ENCODE measurements around the gene ITIH3. TPM values are rescaled to one million over a fixed set of nuclear protein-coding genes. Genes with fewer than 3 reads are reported as not detected.

The ITIH3 gene
- total RNA-seq, 2 donors from 2014 or later: not detected

GRCh38 chr3:52781741-52782140 lies 12.9 kb upstream of the ITIH3 start:
- peaks cover 5% of the 10 kb centered on the region for H3K27me3 Mint-ChIP-seq (ENCODE audit: insufficient read depth)

DNA sequence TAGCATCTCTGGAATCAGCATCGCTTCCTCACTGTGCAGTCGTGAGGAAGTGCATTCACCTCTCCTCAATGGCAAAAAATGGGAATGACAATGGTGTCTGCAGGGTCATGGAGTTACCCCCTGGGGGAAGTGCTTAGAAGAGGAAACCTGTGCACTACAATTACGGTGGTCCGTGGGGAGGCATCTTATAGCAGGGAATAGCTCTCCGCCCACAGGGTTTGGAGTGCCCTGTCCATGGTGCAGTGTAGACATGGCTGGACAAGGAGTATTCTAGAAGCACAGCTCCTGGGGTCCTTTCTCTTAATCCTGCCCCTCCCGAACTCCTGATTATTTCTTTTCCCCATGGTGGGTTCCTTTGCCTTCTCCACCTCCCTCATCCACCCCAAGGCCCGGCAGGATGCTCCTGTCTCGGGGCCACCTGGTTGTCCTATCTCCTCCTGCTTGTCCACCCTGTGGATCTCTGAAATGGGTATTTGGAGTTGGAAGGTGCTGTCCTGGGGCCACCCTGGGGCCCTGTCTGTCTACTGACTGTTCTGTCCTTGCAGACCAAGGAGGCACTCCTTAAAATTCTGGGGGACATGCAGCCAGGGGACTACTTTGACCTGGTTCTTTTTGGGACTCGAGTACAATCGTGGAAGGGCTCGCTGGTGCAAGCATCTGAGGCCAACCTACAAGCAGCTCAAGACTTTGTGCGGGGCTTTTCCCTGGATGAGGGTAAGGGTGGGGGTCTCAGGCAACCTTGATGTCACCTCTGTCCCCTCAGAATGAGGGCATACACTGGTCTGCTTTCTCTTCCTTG lies 12.0 kb upstream of the ITIH3 start:
- H3K4me3 Mint-ChIP-seq: no peak overlapping the region
- 71 to 79% methylated on average over 7 to 12 of the region's 12 CpGs for WGBS, 2 experiments (ENCODE audit: insufficient coverage in 1 of 2, insufficient read length in 1 of 2)
- H3K36me3 ChIP-seq (ENCODE audit: control insufficient read depth, insufficient read depth, low read length): no peaks in the 10 kb centered on the region
- no peaks in the 10 kb centered on the region for H3K4me1 ChIP-seq (ENCODE audit: control insufficient read depth, insufficient read depth, low read length)
- no peak overlapping the region for H3K27ac ChIP-seq (ENCODE audit: low read depth, low read length)
- no peaks in the 10 kb centered on the region for H3K4me1 Mint-ChIP-seq
- H3K9ac ChIP-seq (ENCODE audit: extremely low read depth, low read length, poor library complexity, severe bottlenecking): no peak overlapping the region
- no peak overlapping the region for H3K27ac Mint-ChIP-seq
- peaks cover 7% of the 10 kb centered on the region for H3K27me3 ChIP-seq (ENCODE audit: control insufficient read depth, insufficient read depth, low read length, poor library complexity, severe bottlenecking)
- TF ChIP-seq CTCF (conservative IDR thresholded peaks at IDR 0.05): no peak
- no peak overlapping the region for H3K4me3 ChIP-seq (ENCODE audit: low read length)
- H3K27me3 Mint-ChIP-seq (ENCODE audit: insufficient read depth): peaks cover 5% of the 10 kb centered on the region
- no peaks in the 10 kb centered on the region for H3K9me3 Mint-ChIP-seq
- H3K9me3 ChIP-seq (ENCODE audit: control insufficient read depth, low read length): no peaks in the 10 kb centered on the region
- H3K36me3 Mint-ChIP-seq (ENCODE audit: low read depth): no peaks in the 10 kb centered on the region
- peak; percentile 38 for DNase-seq

More at GRCh38 chr3:52781741-52782140, 12.9 kb upstream of the ITIH3 start:
- no peak overlapping the region for H3K27ac Mint-ChIP-seq
- no peak overlapping the region for H3K27ac ChIP-seq (ENCODE audit: low read depth, low read length)
- H3K9ac ChIP-seq (ENCODE audit: extremely low read depth, low read length, poor library complexity, severe bottlenecking): no peak overlapping the region
- no peaks in the 10 kb centered on the region for H3K4me1 ChIP-seq (ENCODE audit: control insufficient read depth, insufficient read depth, low read length)
- no peaks in the 10 kb centered on the region for H3K9me3 ChIP-seq (ENCODE audit: control insufficient read depth, low read length)
- no peak for TF ChIP-seq CTCF (conservative IDR thresholded peaks at IDR 0.05)
- peak; percentile 22 for DNase-seq
- H3K4me1 Mint-ChIP-seq: no peaks in the 10 kb centered on the region
- H3K27me3 ChIP-seq (ENCODE audit: control insufficient read depth, insufficient read depth, low read length, poor library complexity, severe bottlenecking): peaks cover 7% of the 10 kb centered on the region
- 85 to 87% methylated on average over 13 of the region's 13 CpGs for WGBS, 2 experiments (ENCODE audit: insufficient coverage in 1 of 2, insufficient read length in 1 of 2)
- H3K9me3 Mint-ChIP-seq: no peaks in the 10 kb centered on the region
- no peak overlapping the region for H3K4me3 ChIP-seq (ENCODE audit: low read length)
- no peaks in the 10 kb centered on the region for H3K36me3 Mint-ChIP-seq (ENCODE audit: low read depth)
- H3K36me3 ChIP-seq (ENCODE audit: control insufficient read depth, insufficient read depth, low read length): no peaks in the 10 kb centered on the region
- no peak overlapping the region for H3K4me3 Mint-ChIP-seq

- WGBS, 2 experiments (ENCODE audit: insufficient coverage in 1 of 2, insufficient read length in 1 of 2): 88 to 95% methylated on average over 2 to 3 of the region's 3 CpGs
- Histone ChIP-seq H3K4me1 (ENCODE audit: control insufficient read depth, insufficient read depth, low read length) (no peaks in the 10 kb centered on the region), H3K9ac (ENCODE audit: extremely low read depth, low read length, poor library complexity, severe bottlenecking) (no peak overlapping the region), H3K36me3 (ENCODE audit: control insufficient read depth, insufficient read depth, low read length) (no peaks in the 10 kb centered on the region), H3K27ac (ENCODE audit: low read depth, low read length) (no peak overlapping the region), H3K9me3 (ENCODE audit: control insufficient read depth, low read length) (no peaks in the 10 kb centered on the region), H3K4me3 (ENCODE audit: low read length) (no peak overlapping the region), H3K27me3 (ENCODE audit: control insufficient read depth, insufficient read depth, low read length, poor library complexity, severe bottlenecking) (peaks cover 7% of the 10 kb centered on the region)
- DNase-seq: no peak
- TF ChIP-seq CTCF (conservative IDR thresholded peaks at IDR 0.05): no peak
- peaks cover 5% of the 10 kb centered on the region for H3K27me3 Mint-ChIP-seq (ENCODE audit: insufficient read depth)
- no peaks in the 10 kb centered on the region for H3K36me3 Mint-ChIP-seq (ENCODE audit: low read depth)
- H3K4me3 Mint-ChIP-seq: no peak overlapping the region
- no peaks in the 10 kb centered on the region for H3K4me1 Mint-ChIP-seq
- no peak overlapping the region for H3K27ac Mint-ChIP-seq
- H3K9me3 Mint-ChIP-seq: no peaks in the 10 kb centered on the region
These were observed 11.4 kb upstream of the ITIH3 start for GRCh38 chr3:52783211-52783555.

All from endodermal cell (in vitro differentiated cells).